Measurements from ENCODE around the gene PPP1R12B.
"Not testable (repeated sequence)": the region's sequence is repeated elsewhere in the genome, so short reads cannot be mapped to it uniquely, and the experiment has no call there.

The PPP1R12B gene

DNA sequence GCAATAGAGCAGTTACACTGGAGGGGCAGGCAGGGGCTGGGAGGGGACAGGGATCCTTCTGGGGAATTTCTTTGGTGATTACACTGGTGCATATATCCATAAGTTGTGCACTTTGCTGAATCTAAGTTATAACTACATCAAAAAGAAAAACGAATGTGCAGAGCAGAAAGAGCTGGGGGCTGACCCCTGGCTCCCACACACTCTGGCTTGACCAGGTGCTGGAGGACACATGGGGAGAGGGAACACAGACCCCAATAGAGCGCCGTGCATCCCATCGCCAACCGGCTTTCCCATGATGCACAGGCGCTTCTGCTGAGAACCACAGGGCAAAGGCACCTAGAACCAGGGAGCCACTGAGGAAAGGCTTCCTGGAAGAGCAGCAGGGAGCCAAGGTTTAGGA lies 281.6 kb downstream of the PPP1R12B start:
- not testable (repeated sequence) for DNase-seq (ENCODE audit: low read depth in 2 of 2)

DNA sequence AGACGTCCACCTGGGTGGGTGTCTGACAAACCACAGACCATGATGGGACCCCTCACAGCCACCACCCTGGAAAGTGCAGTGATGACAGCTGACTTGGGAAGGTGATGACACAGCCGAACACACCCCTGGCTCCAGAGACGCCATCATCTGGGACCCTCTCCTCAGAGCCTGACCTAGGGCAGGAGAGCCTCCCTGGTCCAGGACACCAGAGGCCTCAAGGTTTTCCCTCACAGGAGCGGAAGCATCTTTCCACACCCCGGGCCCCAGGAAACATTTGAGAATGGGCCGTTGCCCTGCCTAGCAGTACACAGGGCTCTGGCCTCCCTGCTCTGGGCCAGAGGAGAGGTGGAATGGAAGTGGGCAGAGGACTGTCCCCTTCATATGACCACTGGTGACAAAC lies 282.0 kb downstream of the PPP1R12B start:
- DNase-seq (ENCODE audit: low read depth in 2 of 2): no peak

DNA sequence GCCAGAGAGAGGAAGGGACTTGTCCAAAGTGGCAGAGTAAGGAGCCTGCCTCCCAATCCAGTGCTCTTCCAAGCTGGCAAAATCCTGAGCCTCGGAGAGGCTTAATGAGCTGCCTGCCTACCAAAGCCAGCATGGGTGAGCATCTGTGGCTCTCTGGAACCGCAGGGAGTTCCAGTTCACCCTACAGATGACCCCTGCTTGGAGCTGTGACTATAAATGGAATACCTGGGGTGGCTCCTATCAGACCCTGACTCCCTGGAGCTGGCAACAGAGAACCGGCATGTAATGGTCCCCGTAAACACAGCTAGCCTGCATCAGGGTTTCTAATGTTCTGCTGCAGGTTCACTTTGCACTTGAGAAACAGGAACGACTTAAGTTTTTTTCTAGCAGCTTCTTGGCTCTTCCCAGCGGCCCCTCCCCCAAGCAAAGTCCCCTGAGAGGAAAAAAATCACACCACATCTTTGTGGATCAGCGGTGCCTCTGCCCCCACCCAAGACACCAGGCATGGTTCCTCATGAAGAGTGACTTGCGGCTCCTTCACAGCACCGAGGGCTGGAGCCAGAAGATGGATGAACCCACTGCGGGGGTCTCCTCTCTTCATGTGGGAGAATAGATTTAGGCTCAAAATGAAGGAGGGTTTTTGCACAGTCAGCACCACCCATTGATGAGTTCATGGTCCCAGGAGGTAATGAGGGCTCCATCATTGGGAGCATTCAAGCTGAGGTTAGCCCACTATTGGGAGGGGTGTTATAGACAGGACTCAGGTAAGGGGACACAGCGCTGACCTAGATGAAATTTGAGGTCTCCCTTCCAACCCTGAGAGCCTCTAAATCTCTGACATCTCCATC lies 282.8 kb downstream of the PPP1R12B start:
- no peak for DNase-seq (ENCODE audit: low read depth in 2 of 2)

DNA sequence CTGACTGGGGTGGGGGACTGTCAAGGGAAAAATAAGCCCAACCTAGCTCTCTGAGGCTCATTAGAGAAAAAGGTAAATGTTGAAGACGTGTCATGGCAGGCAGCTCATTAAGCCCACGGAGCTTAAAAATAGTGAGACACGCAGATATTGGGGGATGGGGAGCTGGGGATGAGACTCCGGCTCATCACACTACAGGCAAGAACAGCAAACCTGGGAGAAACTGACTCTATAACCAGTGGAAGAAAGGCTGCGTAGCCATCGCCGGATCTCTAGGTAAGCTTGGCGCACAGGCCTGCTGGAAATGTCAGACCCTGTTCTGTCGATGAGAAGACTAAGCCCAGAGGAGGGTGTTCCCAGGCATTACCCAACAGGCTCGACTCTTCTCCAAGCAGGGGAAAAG lies 283.7 kb downstream of the PPP1R12B start:
- no peak for DNase-seq (ENCODE audit: low read depth in 2 of 2)

DNA sequence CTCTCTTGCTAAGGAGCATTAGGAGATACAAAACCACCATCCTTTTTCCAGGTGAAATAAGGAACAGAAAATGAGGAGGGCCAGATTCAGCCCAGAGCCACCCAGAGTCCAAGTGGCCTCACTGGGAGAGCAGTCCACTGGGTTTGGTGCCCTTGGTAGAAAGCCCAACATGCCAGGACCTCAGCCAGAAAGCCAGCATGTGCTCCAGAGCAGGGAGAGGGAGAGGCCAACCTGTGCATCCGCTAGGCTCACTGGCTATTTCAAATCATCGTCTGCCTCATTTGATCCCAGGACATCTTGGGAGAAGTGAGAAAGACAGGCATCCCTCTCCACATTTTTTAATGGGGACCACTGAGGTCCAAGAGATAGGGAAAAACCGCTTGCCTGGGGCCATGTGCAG lies 287.7 kb downstream of the PPP1R12B start:
- DNase-seq (ENCODE audit: low read depth in 2 of 2): not testable (repeated sequence)

DNA sequence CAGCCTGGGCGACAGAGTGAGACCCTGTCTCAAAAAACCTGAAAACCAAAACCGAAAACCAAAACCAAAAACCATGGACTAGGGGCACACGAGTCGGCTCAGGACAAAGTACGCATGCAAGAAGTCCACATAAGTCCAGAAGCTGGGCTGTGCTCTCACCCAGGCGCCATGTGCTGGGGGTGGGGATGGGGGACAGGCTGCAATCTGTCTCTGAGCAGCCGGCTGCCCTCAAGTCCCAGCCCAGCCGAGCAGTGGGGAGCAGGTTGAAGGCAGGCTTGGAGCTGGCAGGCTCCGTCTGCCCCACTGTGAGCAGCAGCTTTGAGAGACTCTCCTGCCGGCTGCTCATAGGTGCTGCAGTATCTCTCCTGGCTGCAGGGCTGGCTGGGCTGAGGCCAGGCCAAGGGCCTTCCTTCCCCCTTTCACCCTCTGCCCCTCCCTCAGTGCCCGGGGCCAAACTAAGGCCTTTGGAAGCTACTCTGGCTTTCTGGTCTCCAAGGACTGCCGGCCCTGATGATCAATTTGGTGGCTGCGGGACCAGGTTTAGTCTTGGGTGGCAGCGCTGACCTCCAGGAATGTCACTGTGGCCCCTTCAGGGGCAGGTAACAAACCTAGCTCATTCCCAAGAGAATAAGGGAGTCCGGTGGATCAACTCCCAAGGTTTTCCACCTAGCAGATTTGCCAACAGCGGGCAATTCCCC lies 289.0 kb downstream of the PPP1R12B start:
- not testable (repeated sequence) for DNase-seq (ENCODE audit: low read depth in 2 of 2)

DNA sequence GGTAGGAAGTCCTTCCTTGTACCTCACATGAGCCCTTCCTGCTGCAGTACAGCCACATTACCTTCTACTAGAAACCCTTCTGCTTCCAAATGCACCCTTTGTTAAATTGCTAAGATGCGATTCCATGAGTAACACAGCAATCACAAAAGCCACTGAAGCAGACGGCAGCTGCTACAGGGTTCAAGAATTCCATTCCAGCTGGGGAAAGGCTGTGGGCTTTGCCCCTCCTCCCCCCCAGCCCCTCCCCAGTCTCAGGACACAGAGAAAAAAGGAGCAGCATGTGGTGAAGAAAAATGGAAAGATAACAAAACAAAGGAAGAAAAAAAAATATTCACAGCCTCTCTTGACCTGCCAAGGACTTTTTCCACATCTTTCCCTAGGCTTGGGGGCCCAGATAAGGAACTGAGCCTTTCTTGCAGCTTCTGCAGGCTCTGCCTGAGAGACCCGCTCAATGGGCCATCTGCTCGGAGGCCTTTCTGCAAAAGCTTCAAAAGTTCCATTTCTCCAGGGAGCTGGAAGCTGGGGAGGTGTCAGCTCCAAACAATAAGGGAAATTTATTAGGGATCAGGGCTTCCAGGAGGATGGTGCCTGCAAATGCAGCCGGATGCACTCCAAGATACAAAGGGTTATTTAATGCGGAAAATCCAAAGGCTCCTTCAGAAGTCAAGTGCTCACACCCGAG lies 289.7 kb downstream of the PPP1R12B start:
- DNase-seq (ENCODE audit: low read depth in 2 of 2): no peak

DNA sequence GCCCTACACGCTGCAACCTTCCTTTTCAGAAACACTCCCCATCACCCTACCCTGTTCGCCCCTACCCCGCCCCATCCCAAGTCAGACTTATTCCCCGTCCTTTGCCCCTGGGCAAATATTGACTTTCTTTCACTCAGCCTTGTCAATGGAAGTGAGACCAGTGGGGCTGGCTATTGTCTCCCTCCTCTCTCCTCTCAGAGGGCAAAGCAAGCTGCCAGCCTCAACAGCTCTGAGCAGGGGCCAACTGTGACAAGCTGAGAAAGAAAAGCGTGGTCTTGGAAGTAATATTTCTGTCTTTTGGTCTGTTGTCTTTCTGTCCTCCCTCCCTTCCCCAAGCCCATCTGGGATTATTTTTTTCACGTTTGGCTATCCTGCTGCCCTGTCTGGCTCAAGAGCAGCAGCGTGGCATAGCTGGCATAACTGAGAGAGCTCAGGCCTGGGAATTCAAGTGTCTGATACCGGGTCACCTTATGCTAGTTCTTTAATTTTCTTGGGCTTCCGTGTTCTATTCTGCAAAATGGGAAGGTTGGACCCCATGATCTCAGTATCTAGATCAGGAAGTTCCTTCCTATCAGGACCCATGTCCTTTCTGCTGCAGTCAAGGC lies 290.3 kb downstream of the PPP1R12B start:
- not testable (repeated sequence) for DNase-seq (ENCODE audit: low read depth in 2 of 2)

DNA sequence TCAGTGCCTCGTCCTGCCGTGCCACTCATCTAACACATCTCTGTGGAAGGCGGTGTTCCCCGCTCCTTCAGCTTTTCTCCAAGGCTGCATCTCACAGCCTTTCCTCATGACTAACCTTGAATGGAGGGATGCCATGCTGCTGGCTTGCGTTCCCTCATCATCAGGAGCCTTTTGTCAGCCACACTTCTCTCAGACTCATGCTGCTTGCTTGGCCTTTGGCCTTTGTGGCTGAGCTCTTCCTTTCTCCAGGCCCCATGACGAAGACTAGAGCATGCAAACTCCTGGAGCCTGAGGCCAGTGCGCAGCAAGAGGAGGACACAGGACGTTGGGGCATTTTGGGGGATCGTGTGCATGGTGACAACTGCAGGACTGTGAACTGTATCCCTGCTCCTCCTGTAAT lies 291.0 kb downstream of the PPP1R12B start:
- DNase-seq (ENCODE audit: low read depth in 2 of 2): no peak

DNA sequence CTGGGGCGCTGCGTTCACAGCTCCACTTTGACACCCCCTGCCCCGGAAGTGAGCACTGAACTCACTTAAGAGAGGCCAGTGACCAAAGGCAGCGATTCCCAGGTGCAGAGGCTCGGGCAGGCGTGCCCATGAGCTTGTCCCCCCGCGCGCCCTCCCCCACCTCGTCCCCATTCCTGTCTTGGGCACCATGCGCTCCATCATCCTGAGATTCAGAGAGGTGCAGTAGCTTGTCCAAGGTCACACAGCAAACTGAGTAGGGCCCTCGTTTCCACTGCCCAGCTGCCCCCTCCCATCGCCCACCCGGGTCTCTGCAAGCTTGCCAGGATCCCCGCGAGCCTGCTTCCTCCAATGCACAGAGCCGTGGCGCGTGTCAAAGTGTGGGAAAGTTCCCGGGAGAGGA lies 293.7 kb downstream of the PPP1R12B start:
- no peak for DNase-seq (ENCODE audit: low read depth in 2 of 2)

Measured in stimulated activated CD8-positive, alpha-beta memory T cell treated with anti-CD3 and anti-CD28 coated beads, Interleukin-2, amount 100 ng/mL, for 1 hour (primary cell).